Measurements from ENCODE around the gene HORMAD2.

The HORMAD2 gene

DNA sequence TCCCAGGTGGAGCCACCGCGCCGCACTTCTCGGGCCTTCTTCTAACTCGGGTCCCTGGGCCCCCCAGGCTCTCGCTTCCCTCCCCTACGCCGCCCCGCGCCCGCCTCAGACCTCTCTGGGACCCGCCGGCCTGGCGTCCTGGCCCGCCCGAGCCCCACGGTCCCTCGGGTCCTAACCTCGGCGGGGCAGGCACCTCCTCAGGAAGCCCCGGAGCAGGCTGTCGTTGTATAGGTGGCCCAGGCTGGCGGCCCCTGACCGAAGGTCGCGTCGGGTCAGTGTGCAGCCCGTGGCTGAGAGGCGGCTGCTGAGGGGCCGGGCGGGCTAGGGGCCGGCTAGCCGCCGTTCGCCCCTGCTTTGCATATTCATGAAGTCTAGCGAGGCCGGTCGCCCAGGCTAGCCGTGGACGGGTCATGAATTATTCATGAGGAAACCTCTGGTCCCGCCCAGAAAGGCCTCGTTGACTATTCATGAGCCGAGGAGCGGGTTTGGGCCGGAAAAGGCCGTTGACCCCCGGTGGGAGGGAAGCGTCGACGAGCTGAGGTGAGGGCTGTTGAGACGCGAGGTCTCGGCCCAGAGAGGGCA lies at the start of gene HORMAD2:
HORMAD2 (plus strand) TSS at position 513 of the 582 bp plus-strand sequence. CDS start 13,489 bp downstream, outside the sequence.
- peak; percentile 1 for DNase-seq (ENCODE audit: low read depth)
- TF ChIP-seq, protein P1, sequence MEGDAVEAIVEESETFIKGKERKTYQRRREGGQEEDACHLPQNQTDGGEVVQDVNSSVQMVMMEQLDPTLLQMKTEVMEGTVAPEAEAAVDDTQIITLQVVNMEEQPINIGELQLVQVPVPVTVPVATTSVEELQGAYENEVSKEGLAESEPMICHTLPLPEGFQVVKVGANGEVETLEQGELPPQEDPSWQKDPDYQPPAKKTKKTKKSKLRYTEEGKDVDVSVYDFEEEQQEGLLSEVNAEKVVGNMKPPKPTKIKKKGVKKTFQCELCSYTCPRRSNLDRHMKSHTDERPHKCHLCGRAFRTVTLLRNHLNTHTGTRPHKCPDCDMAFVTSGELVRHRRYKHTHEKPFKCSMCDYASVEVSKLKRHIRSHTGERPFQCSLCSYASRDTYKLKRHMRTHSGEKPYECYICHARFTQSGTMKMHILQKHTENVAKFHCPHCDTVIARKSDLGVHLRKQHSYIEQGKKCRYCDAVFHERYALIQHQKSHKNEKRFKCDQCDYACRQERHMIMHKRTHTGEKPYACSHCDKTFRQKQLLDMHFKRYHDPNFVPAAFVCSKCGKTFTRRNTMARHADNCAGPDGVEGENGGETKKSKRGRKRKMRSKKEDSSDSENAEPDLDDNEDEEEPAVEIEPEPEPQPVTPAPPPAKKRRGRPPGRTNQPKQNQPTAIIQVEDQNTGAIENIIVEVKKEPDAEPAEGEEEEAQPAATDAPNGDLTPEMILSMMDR (conservative IDR thresholded peaks at IDR 0.05; ENCODE audit: low read length): no peak
- H3K4me3 ChIP-seq (ENCODE audit: low read length): no peak within 1 kb of the TSS

DNA sequence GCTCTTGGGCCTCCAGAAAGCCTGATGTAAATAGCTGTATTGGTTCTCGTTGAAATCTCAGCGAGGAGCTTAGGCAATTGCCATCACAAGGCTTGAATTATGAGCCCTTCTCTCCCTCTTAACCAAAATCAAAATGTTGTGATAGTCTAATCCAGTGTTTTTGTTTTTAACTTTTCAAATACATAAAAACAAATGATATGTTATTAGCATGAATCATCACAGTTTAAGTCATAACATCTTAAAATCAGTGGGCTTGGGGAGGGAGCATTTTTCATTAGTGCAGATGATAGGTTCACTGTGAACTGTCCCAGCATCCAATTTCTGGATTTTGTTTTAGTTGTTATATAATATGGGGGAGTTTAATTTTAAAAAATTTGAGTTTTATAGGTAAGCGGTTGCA lies 48.9 kb upstream of the HORMAD2 start:
- TF ChIP-seq, protein P1 (conservative IDR thresholded peaks at IDR 0.05; ENCODE audit: low read length): no peak
- no peak for DNase-seq (ENCODE audit: low read depth)
- H3K4me3 ChIP-seq (ENCODE audit: low read length): no peak overlapping the region

GRCh38 chr22:30031764-30032455 lies 48.4 kb upstream of the HORMAD2 start:
- TF ChIP-seq, protein P1 (conservative IDR thresholded peaks at IDR 0.05; ENCODE audit: low read length): no peak
- no peak overlapping the region for H3K4me3 ChIP-seq (ENCODE audit: low read length)
- DNase-seq (ENCODE audit: low read depth): no peak

DNA sequence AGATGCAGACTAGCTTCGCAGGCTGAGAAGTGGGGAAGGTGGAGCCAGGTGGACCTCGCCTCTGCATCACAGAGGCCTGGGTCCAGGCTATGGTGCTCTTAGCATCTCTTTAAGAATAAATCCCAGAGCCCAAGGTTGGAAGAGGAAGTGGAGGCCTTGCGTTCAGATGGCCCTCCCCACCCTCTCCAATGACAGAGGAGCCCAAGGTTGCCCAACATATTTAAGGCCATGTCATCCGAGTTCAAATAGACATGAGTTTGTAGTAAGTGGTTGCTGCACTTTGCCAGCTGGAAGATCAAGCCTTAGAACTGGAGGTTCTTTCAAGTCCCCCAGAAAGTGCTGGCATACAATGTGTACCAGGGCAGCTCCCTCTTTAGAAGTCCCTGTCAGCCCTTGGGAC lies 47.1 kb upstream of the HORMAD2 start:
- TF ChIP-seq, protein P1 (conservative IDR thresholded peaks at IDR 0.05; ENCODE audit: low read length): no peak
- DNase-seq (ENCODE audit: low read depth): no peak
- no peak overlapping the region for H3K4me3 ChIP-seq (ENCODE audit: low read length)

- TF ChIP-seq, protein P1 (conservative IDR thresholded peaks at IDR 0.05; ENCODE audit: low read length): no peak
- DNase-seq (ENCODE audit: low read depth): no peak
Measured at GRCh38 chr22:30033901-30034300, 46.4 kb upstream of the HORMAD2 start.

DNA sequence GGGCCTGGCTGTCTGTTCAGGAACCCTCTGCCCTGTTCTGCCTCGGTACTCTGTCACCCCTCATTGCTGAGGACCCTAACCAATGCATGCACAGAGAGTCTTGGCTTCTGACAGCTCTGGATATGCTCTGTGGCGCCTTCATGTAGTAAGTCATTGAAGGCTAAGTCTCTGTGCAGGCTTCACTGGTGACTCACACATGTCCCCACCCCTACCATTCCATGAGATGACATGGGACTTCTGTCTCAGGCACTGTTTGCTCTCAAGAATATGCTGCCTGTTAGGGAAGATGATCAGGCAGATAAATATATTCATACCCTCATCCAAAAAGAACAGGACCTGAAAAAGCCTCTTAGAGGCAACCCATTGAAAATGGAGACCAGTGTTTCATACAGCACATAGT lies 43.6 kb upstream of the HORMAD2 start:
- TF ChIP-seq, protein P1 (conservative IDR thresholded peaks at IDR 0.05; ENCODE audit: low read length): no peak
- DNase-seq (ENCODE audit: low read depth): peak; percentile 18

More at GRCh38 chr22:30033901-30034300, 46.4 kb upstream of the HORMAD2 start:
- no peak overlapping the region for H3K4me3 ChIP-seq (ENCODE audit: low read length)

GRCh38 chr22:30038219-30038618 lies 42.0 kb upstream of the HORMAD2 start:
- H3K4me3 ChIP-seq (ENCODE audit: low read length): no peak overlapping the region
- DNase-seq (ENCODE audit: low read depth): peak; percentile 54
- TF ChIP-seq, protein P1 (conservative IDR thresholded peaks at IDR 0.05; ENCODE audit: low read length): no peak

More for the DNA sequence above, 43.6 kb upstream of the HORMAD2 start:
- no peak overlapping the region for H3K4me3 ChIP-seq (ENCODE audit: low read length)
